Thyroid gland (tissue), 4 donors: ENCODE results near the gene TBXA2R. TPM values are rescaled to one million over a fixed set of nuclear protein-coding genes. Genes with fewer than 3 reads are reported as not detected.

Source experiments
- DNase-seq, 2 donors: peaks; one replicate each; pipeline ENCODE4 v3.0.0-alpha.2; 2019
- H3K27ac ChIP-seq, 3 donors: fragments of 200-600 bp; sonication (generic); 1 replicate in 2 of 3; 2 replicates in 1 of 3; pipeline ENCODE4 v1.5.1; 2016 to 2019; ENCODE audit warnings: mild to moderate bottlenecking in 1 of 3, moderate library complexity in 1 of 3
- H3K27me3 ChIP-seq: fragments of 200-600 bp; sonication (generic); one replicate; pipeline ENCODE4 v1.5.1; 2019
- H3K36me3 ChIP-seq, 2 donors: fragments of 200-600 bp; sonication (generic); one replicate each; pipeline ENCODE4 v1.5.1; 2016 to 2019
- H3K4me1 ChIP-seq, 2 donors: fragments of 200-600 bp; sonication (generic); one replicate each; pipeline ENCODE4 v1.5.1; 2017 to 2019
- H3K4me3 ChIP-seq, 3 donors: fragments of 200-600 bp; sonication (generic); replicated peaks in 1 of 3; 1 replicate in 2 of 3; 2 replicates in 1 of 3; pipeline ENCODE4 v1.5.1; 2016; ENCODE audit warnings: mild to moderate bottlenecking in 1 of 3
- H3K9me3 ChIP-seq: fragments of 200-600 bp; sonication (generic); one replicate; pipeline ENCODE4 v1.5.1; 2017
- CTCF ChIP-seq, 6 experiments: fragments of 200-600 bp in 3 of 6; fragments of 450-650 bp in 3 of 6; sonication (generic) in 3 of 6; IDR thresholded peaks; one replicate each; pipeline ENCODE4 v1.5.1; 2016 to 2019; ENCODE audit warnings: antibody characterized with exemption in 6 of 6, mild to moderate bottlenecking in 2 of 6, inconsistent platforms in 1 of 6, moderate library complexity in 1 of 6
- POLR2A ChIP-seq, 2 donors: fragments of 450-650 bp; IDR thresholded peaks; one replicate each; pipeline ENCODE4 v1.6.1; 2017; ENCODE audit warnings: antibody characterized with exemption in 2 of 2, mild to moderate bottlenecking in 2 of 2, moderate library complexity in 1 of 2
- WGBS, 2 donors: methylation state at CpG; one replicate each; pipeline ENCODE4 v1.1.5; 2017; 5-methylcytosine and 5-hydroxymethylcytosine counted together
- intact Hi-C: fragments of 100-400 bp; cut with DNase I; formaldehyde crosslinking; loops from one replicate; pipeline ENCODE4 v1.15.1; 2023
- total RNA-seq, 4 donors: library from RNA; depleted of rRNA; stranded (reverse); fragments of >200 nt; gene quantifications; one replicate each; pipeline ENCODE4 v1.2.3, GENCODE V29; 2016

Gene TBXA2R
- total RNA-seq, 4 donors from 2014 or later, result 0.40 to 2.1 (median 1.3) TPM

- 60 to 62% methylated on average over 5 of the region's 5 CpGs for WGBS, 2 donors
- DNase-seq, result no peak
- TF ChIP-seq CTCF (IDR thresholded peaks at IDR 0.05) (no peak), POLR2A (IDR thresholded peaks at IDR 0.05) (no peak)
- peaks cover 14 to 33% of the 10 kb centered on the region in 2 donors for H3K4me1 ChIP-seq
- H3K9me3 ChIP-seq, result no peaks in the 10 kb centered on the region
- H3K36me3 ChIP-seq, result no peaks in the 10 kb centered on the region
- H3K4me3 ChIP-seq, result peak overlapping the region in 1 of 3 donors; percentile 31
- H3K27me3 ChIP-seq, result peaks cover 13% of the 10 kb centered on the region
- no peak overlapping the region for H3K27ac ChIP-seq
- intact Hi-C loops, result no loop called here
These were observed 905 bp downstream of the TBXA2R start for GRCh38 chr19:3605770-3606169.

GRCh38 chr19:3605361-3605760, 1.3 kb downstream of the TBXA2R start:
- no peak overlapping the region for H3K4me3 ChIP-seq
- peaks cover 13% of the 10 kb centered on the region for H3K27me3 ChIP-seq
- H3K36me3 ChIP-seq, result no peaks in the 10 kb centered on the region
- TF ChIP-seq POLR2A (IDR thresholded peaks at IDR 0.05) (no peak), CTCF (IDR thresholded peaks at IDR 0.05) (no peak)
- no peak for DNase-seq
- no peak overlapping the region for H3K27ac ChIP-seq
- intact Hi-C loops, result no loop called here
- peaks cover 14 to 33% of the 10 kb centered on the region in 2 donors for H3K4me1 ChIP-seq
- WGBS, 2 donors, result 68 to 70% methylated on average over 3 of the region's 3 CpGs
- no peaks in the 10 kb centered on the region for H3K9me3 ChIP-seq

GRCh38 chr19:3604987-3605343, 1.7 kb downstream of the TBXA2R start:
- intact Hi-C loops, result no loop called here
- no peak overlapping the region for H3K4me3 ChIP-seq
- no peaks in the 10 kb centered on the region for H3K36me3 ChIP-seq
- H3K27ac ChIP-seq, result no peak overlapping the region
- DNase-seq, result no peak
- 28 to 62% methylated on average over 9 to 10 of the region's 11 CpGs for WGBS, 2 donors
- no peaks in the 10 kb centered on the region for H3K9me3 ChIP-seq
- peaks cover 14 to 33% of the 10 kb centered on the region in 2 donors for H3K4me1 ChIP-seq
- peaks cover 13% of the 10 kb centered on the region for H3K27me3 ChIP-seq
- no peak for TF ChIP-seq POLR2A (IDR thresholded peaks at IDR 0.05)
- TF ChIP-seq CTCF (IDR thresholded peaks at IDR 0.05), result no peak

GRCh38 chr19:3604227-3604986, 2.3 kb downstream of the TBXA2R start:
- H3K4me3 ChIP-seq, result no peak overlapping the region
- intact Hi-C loops, result no loop called here
- no peak for TF ChIP-seq POLR2A (IDR thresholded peaks at IDR 0.05)
- TF ChIP-seq CTCF (IDR thresholded peaks at IDR 0.05), result no peak
- H3K27me3 ChIP-seq, result peaks cover 13% of the 10 kb centered on the region
- H3K36me3 ChIP-seq, result no peaks in the 10 kb centered on the region
- H3K9me3 ChIP-seq, result no peaks in the 10 kb centered on the region
- H3K27ac ChIP-seq, result no peak overlapping the region
- WGBS, 2 donors, result 77 to 80% methylated on average over 23 to 26 of the region's 27 CpGs
- DNase-seq, result no peak
- H3K4me1 ChIP-seq, result peaks cover 14 to 33% of the 10 kb centered on the region in 2 donors

GRCh38 chr19:3603121-3603811, 3.4 kb downstream of the TBXA2R start:
- Histone ChIP-seq H3K4me1 (peaks cover 14 to 23% of the 10 kb centered on the region in 2 donors), H3K4me3 (no peak overlapping the region), H3K36me3 (no peaks in the 10 kb centered on the region), H3K27me3 (peaks cover 13% of the 10 kb centered on the region), H3K27ac (no peak overlapping the region), H3K9me3 (no peaks in the 10 kb centered on the region)
- intact Hi-C loops, result no loop called here
- DNase-seq, result no peak
- TF ChIP-seq POLR2A (IDR thresholded peaks at IDR 0.05), result no peak
- no peak for TF ChIP-seq CTCF (IDR thresholded peaks at IDR 0.05)
- WGBS, 2 donors, result 54 to 77% methylated on average over 14 to 15 of the region's 23 CpGs
